Kidney (tissue), 14 donors: ENCODE measurements around the gene RNF13. TPM values are rescaled to one million over a fixed set of nuclear protein-coding genes. Genes with fewer than 3 reads are reported as not detected.
A peak's percentile ranks its signal among the peaks of the same experiment; 100 is the strongest.

ENCODE experiments used
- DNase-seq, 5 donors: peaks; one replicate each; pipeline ENCODE4 v3.0.0-alpha.2; 2013 to 2020
- FAIRE-seq: peaks from 2 replicates; lab custom pipeline; 2012; peaks lifted over from hg19 to GRCh38; lab: Jason Lieb, UNC
- H3K27ac ChIP-seq, 2 donors: one replicate each; pipeline ENCODE4 v1.7.0; 2013; ENCODE audit warnings: low read depth in 2 of 2, low read length in 2 of 2, inconsistent platforms in 1 of 2
- H3K27me3 ChIP-seq: one replicate; pipeline ENCODE4 v1.7.1; 2013; ENCODE audit warnings: low read length, inconsistent platforms; ENCODE audit not compliant: control insufficient read depth, insufficient read depth
- H3K36me3 ChIP-seq, 3 donors: one replicate each; pipeline versions ENCODE4 v1.7.0 to v1.7.1; 2013; ENCODE audit warnings: low read length in 3 of 3, control low read depth in 1 of 3, inconsistent platforms in 1 of 3; ENCODE audit not compliant: insufficient read depth in 3 of 3, control insufficient read depth in 2 of 3
- H3K4me1 ChIP-seq, 3 donors: one replicate each; pipeline versions ENCODE4 v1.7.0 to v1.7.1; 2013; ENCODE audit warnings: low read length in 3 of 3, inconsistent platforms in 1 of 3, low read depth in 1 of 3; ENCODE audit not compliant: control insufficient read depth in 2 of 3, insufficient read depth in 2 of 3
- H3K4me3 ChIP-seq, 3 donors: one replicate each; pipeline versions ENCODE4 v1.7.0 to v1.8.1; 2013; ENCODE audit warnings: low read length in 3 of 3, control low read depth in 1 of 3, inconsistent platforms in 1 of 3
- H3K9ac ChIP-seq, 3 donors: one replicate each; pipeline versions ENCODE4 v1.7.0 to v1.7.1; 2013; ENCODE audit warnings: low read length in 3 of 3, control low read depth in 1 of 3, inconsistent platforms in 1 of 3
- H3K9me3 ChIP-seq, 3 donors: one replicate each; pipeline versions ENCODE4 v1.7.0 to v1.7.1; 2013; ENCODE audit warnings: low read length in 3 of 3, control low read depth in 1 of 3, inconsistent platforms in 1 of 3; ENCODE audit not compliant: control insufficient read depth in 2 of 3, insufficient read depth in 1 of 3
- CTCF ChIP-seq: IDR thresholded peaks from 3 replicates; pipeline ENCODE4 v1.5.1; 2012; ENCODE audit warnings: mild to moderate bottlenecking, moderate library complexity, borderline replicate concordance; ENCODE audit not compliant: insufficient read depth; ENCODE audit errors: extremely low read depth
- intact Hi-C: fragments of 100-400 bp; cut with DNase I; formaldehyde crosslinking; loops from one replicate; pipeline ENCODE4 v1.11.1; 2022
- polyA plus RNA-seq: library from polyadenylated mRNA; stranded (reverse); fragments of 350-450 nt; fragmentation: Illumina TruSeq; extraction: RNeasy Lipid Tissue Mini Kit (QIAGEN cat#74804); gene quantifications from one replicate; pipeline ENCODE4 v1.2.3, GENCODE V29; 2014; ENCODE audit warnings: low read depth, low replicate concordance; ENCODE audit not compliant: insufficient read depth
- total RNA-seq: library from RNA; stranded (reverse); fragmentation: NEBNext Ultra II Directional; extraction: Animal tissue kit (Norgen Biotek cat#: 25700); gene quantifications from one replicate; pipeline ENCODE4 v1.2.1, GENCODE V29; 2021
- donor health status: control.
- donor health status: control.
- donor health status: control.
- donor health status: control.
- donor health status: control.
- donor health status: DM: yes; HTN: yes; CAD: no.
- donor health status: Normal renal cell carcinoma (clear cell type).

The RNF13 gene
- total and polyA plus RNA-seq, 2 donors from 2014 or later, result 54.1 to 87.1 TPM

- Histone ChIP-seq H3K9me3 (no peaks in the 10 kb centered on the region), H3K27me3 (no peaks in the 10 kb centered on the region), H3K4me1 (no peaks in the 10 kb centered on the region), H3K4me3 (no peak overlapping the region), H3K9ac (no peak overlapping the region), H3K36me3 (no peaks in the 10 kb centered on the region), H3K27ac (no peak overlapping the region)
- no peak for FAIRE-seq
- intact Hi-C loops, result no loop called here
- no peak for DNase-seq
- TF ChIP-seq CTCF, result no peak
Observed at GRCh38 chr3:149770246-149770645, 42.8 kb upstream of the RNF13 start.

GRCh38 chr3:149771652-149772271 is 41.3 kb upstream of the RNF13 start:
- TF ChIP-seq CTCF, result peak; percentile 71
- Histone ChIP-seq H3K27me3 (no peaks in the 10 kb centered on the region), H3K4me3 (no peak overlapping the region), H3K9ac (no peak overlapping the region), H3K36me3 (no peaks in the 10 kb centered on the region), H3K9me3 (no peaks in the 10 kb centered on the region), H3K4me1 (no peaks in the 10 kb centered on the region), H3K27ac (no peak overlapping the region)
- FAIRE-seq (no peak), DNase-seq (peak in 4 of 5 donors; percentile 30 to 63 (median 38))
- intact Hi-C loops, result no loop called here

DNA sequence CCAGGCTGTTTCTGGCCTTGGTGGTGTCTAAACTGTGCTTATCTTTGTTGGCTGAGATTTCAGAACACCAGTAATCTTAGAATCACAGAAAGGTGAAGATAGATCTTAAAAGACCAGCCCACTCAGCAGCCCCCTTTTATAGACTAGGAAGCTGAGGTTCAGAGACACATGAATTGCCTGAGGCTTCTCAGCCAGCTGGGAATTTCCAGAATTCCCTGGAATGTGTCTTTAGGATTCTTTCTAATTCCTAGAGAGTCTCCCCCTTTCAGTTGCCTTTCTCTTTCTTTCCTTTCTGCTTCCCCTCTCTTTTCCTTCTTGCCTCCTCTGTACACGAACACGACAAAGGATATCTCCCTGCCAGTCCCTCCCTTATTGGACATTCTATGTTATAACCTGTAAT is 40.2 kb upstream of the RNF13 start:
- intact Hi-C loops, result no loop called here
- FAIRE-seq (no peak), DNase-seq (no peak)
- H3K27me3 ChIP-seq, result no peaks in the 10 kb centered on the region
- no peak for TF ChIP-seq CTCF
- no peak overlapping the region for H3K27ac ChIP-seq
- H3K4me3 ChIP-seq, result no peak overlapping the region
- H3K9me3 ChIP-seq, result no peaks in the 10 kb centered on the region
- no peak overlapping the region for H3K9ac ChIP-seq
- no peaks in the 10 kb centered on the region for H3K4me1 ChIP-seq
- H3K36me3 ChIP-seq, result no peaks in the 10 kb centered on the region

DNA sequence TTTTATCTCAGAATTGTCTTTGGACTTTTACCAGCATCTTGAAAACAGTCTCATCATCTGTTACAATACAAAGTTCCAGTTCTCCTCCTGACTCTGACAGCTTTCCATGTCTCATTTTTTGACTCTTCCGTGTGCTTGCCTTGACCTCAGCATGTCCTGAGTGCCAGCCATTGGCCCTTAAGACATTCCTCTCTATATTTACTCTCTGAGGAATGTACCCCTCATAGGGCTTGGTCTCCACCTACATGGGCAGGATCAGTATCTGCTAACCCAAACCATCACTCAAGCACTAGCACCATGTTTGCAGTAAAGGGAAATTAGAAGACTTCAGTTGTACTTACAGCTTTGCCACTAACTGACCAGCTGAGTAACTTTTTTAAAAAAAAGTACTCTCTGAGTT is 36.8 kb upstream of the RNF13 start:
- Histone ChIP-seq H3K27ac (no peak overlapping the region), H3K27me3 (no peaks in the 10 kb centered on the region), H3K9me3 (no peaks in the 10 kb centered on the region), H3K4me1 (no peaks in the 10 kb centered on the region), H3K9ac (no peak overlapping the region), H3K36me3 (no peaks in the 10 kb centered on the region), H3K4me3 (no peak overlapping the region)
- FAIRE-seq, result no peak
- no peak for TF ChIP-seq CTCF
- no peak for DNase-seq
- intact Hi-C loops, result no loop called here
